ENCODE measurements around the gene GIGYF1. TPM values are rescaled to one million over a fixed set of nuclear protein-coding genes. Genes with fewer than 3 reads are reported as not detected.
"Not testable (repeated sequence)": the region's sequence is repeated elsewhere in the genome, so short reads cannot be mapped to it uniquely, and the experiment has no call there.

GIGYF1 gene
- 7.3 and 26.1 TPM in 2 replicates for total RNA-seq

GRCh38 chr7:100694098-100694745, at the start of gene GIGYF1:
TSS of gene GIGYF1 (minus strand) at chr7:100694250. CDS start at chr7:100688238, 6,012 bp downstream.
- DNase-seq (ENCODE audit: low read depth) = no peak

- DNase-seq (ENCODE audit: low read depth) = no peak
Measured at GRCh38 chr7:100739934-100740333, 45.9 kb upstream of the GIGYF1 start.

- DNase-seq (ENCODE audit: low read depth) = no peak
Measured at GRCh38 chr7:100736671-100737070, 42.6 kb upstream of the GIGYF1 start.

- DNase-seq (ENCODE audit: low read depth) = no peak
Measured at GRCh38 chr7:100735730-100736129, 41.7 kb upstream of the GIGYF1 start.

- no peak for DNase-seq (ENCODE audit: low read depth)
Measured at GRCh38 chr7:100731937-100732636, 38.0 kb upstream of the GIGYF1 start.

- DNase-seq (ENCODE audit: low read depth) = no peak
Measured at GRCh38 chr7:100730136-100730800, 36.2 kb upstream of the GIGYF1 start.

GRCh38 chr7:100728196-100728595, 34.1 kb upstream of the GIGYF1 start:
- no peak for DNase-seq (ENCODE audit: low read depth)

- DNase-seq (ENCODE audit: low read depth) = no peak
Measured at GRCh38 chr7:100726996-100727761, 33.1 kb upstream of the GIGYF1 start.

GRCh38 chr7:100724364-100724763, 30.3 kb upstream of the GIGYF1 start:
- not testable (repeated sequence) for DNase-seq (ENCODE audit: low read depth)

GRCh38 chr7:100723732-100724275, 29.8 kb upstream of the GIGYF1 start:
- DNase-seq (ENCODE audit: low read depth) = no peak

- DNase-seq (ENCODE audit: low read depth) = no peak
Measured at GRCh38 chr7:100722480-100723212, 28.6 kb upstream of the GIGYF1 start.

- DNase-seq (ENCODE audit: low read depth) = no peak
Measured at GRCh38 chr7:100721505-100721812, 27.4 kb upstream of the GIGYF1 start.

- no peak for DNase-seq (ENCODE audit: low read depth)
Measured at GRCh38 chr7:100720671-100721504, 26.8 kb upstream of the GIGYF1 start.

GRCh38 chr7:100720279-100720670, 26.2 kb upstream of the GIGYF1 start, which contains the start of gene EPO:
TSS of gene EPO (plus strand) at chr7:100720468. CDS start at chr7:100720981, 513 bp downstream.
- no peak for DNase-seq (ENCODE audit: low read depth)

- DNase-seq (ENCODE audit: low read depth) = peak; percentile 27
Measured at GRCh38 chr7:100719523-100720278, 25.7 kb upstream of the GIGYF1 start.

- DNase-seq (ENCODE audit: low read depth) = not testable (repeated sequence)
Measured at GRCh38 chr7:100717073-100717472, 23.0 kb upstream of the GIGYF1 start.

- DNase-seq (ENCODE audit: low read depth) = no peak
Measured at GRCh38 chr7:100714725-100715124, 20.7 kb upstream of the GIGYF1 start.

GRCh38 chr7:100711369-100711768, 17.3 kb upstream of the GIGYF1 start:
- no peak for DNase-seq (ENCODE audit: low read depth)

GRCh38 chr7:100710452-100710851, 16.4 kb upstream of the GIGYF1 start:
- no peak for DNase-seq (ENCODE audit: low read depth)

GRCh38 chr7:100708395-100708794, 14.3 kb upstream of the GIGYF1 start:
- no peak for DNase-seq (ENCODE audit: low read depth)
